Body of pancreas (tissue), 4 donors: ENCODE measurements around the gene DTL.

Experiments used
- CTCF ChIP-seq, 7 experiments: fragments of 450-650 bp in 4 of 7; fragments of 200-600 bp in 3 of 7; sonication (generic) in 3 of 7; IDR thresholded peaks; one replicate each; pipeline ENCODE4 v1.5.1; 2016 to 2019; ENCODE audit warnings: antibody characterized with exemption in 7 of 7
- POLR2A ChIP-seq, 3 donors: fragments of 450-650 bp; IDR thresholded peaks; one replicate each; pipeline ENCODE4 v1.6.1; 2016; ENCODE audit warnings: antibody characterized with exemption in 3 of 3, mild to moderate bottlenecking in 2 of 3

GRCh38 chr1:212042436-212042835 lies 6.9 kb downstream of the DTL start:
- TF ChIP-seq CTCF (IDR thresholded peaks at IDR 0.05): no peak
- no peak for TF ChIP-seq POLR2A (IDR thresholded peaks at IDR 0.05)
